H9 (cell line): ENCODE data around the gene CDX2. TPM values are rescaled to one million over a fixed set of nuclear protein-coding genes. Genes with fewer than 3 reads are reported as not detected.

Experiments
- DNase-seq: peaks from one replicate; pipeline ENCODE4 v3.0.0-alpha.2; 2017
- H2AFZ ChIP-seq: one replicate; pipeline ENCODE4 v1.6.1; 2013; ENCODE audit warnings: mild to moderate bottlenecking, low read length, control low read depth, moderate library complexity
- H2AK5ac ChIP-seq: 2 replicates; pipeline ENCODE4 v1.6.1; 2013; ENCODE audit warnings: low read length, control low read depth, mixed read lengths; ENCODE audit not compliant: insufficient read length
- H2BK120ac ChIP-seq: one replicate; pipeline ENCODE4 v1.6.1; 2013; ENCODE audit warnings: low read depth, mild to moderate bottlenecking, low read length, control low read depth, inconsistent platforms; ENCODE audit not compliant: poor library complexity, severe bottlenecking
- H2BK12ac ChIP-seq: 2 replicates; pipeline ENCODE4 v1.6.1; 2013; ENCODE audit warnings: low read length, control low read depth, mixed read lengths, low read depth; ENCODE audit not compliant: insufficient read length
- H2BK15ac ChIP-seq: 2 replicates; pipeline ENCODE4 v1.6.1; 2013; ENCODE audit warnings: low read depth, low read length, control low read depth
- H2BK20ac ChIP-seq: one replicate; pipeline ENCODE4 v1.6.1; 2013; ENCODE audit warnings: low read depth, mild to moderate bottlenecking, low read length, control low read depth, inconsistent platforms; ENCODE audit not compliant: poor library complexity, severe bottlenecking
- H2BK5ac ChIP-seq: 2 replicates; pipeline ENCODE4 v1.6.1; 2013; ENCODE audit warnings: low read length, control low read depth, mixed read lengths; ENCODE audit not compliant: insufficient read length
- H3K14ac ChIP-seq: 2 replicates; pipeline ENCODE4 v1.6.1; 2013; ENCODE audit warnings: low read length, control low read depth; ENCODE audit not compliant: insufficient read depth
- H3K18ac ChIP-seq: 2 replicates; pipeline ENCODE4 v1.6.1; 2013; ENCODE audit warnings: low read depth, mild to moderate bottlenecking, mixed read lengths, low read length, control low read depth; ENCODE audit not compliant: insufficient read length
- H3K23ac ChIP-seq: 2 replicates; pipeline ENCODE4 v1.6.1; 2013; ENCODE audit warnings: low read length, control low read depth, mixed read lengths, low read depth; ENCODE audit not compliant: insufficient read length
- H3K23me2 ChIP-seq: 2 replicates; pipeline ENCODE4 v1.6.1; 2013; ENCODE audit warnings: low read depth, mild to moderate bottlenecking, mixed read lengths, low read length, control low read depth; ENCODE audit not compliant: insufficient read length, poor library complexity, severe bottlenecking
- H3K27ac ChIP-seq: 2 replicates; pipeline ENCODE4 v1.5.1; 2013; ENCODE audit warnings: low read length, control low read depth, mixed read lengths, low read depth; ENCODE audit not compliant: insufficient read length
- H3K27me3 ChIP-seq: 2 replicates; pipeline ENCODE4 v1.6.1; 2013; ENCODE audit warnings: low read length, control low read depth, inconsistent platforms; ENCODE audit not compliant: insufficient read depth
- H3K4ac ChIP-seq: 2 replicates; pipeline ENCODE4 v1.6.1; 2013; ENCODE audit warnings: low read depth, mild to moderate bottlenecking, control low read depth, inconsistent platforms, low read length, moderate library complexity
- H3K4me1 ChIP-seq: 2 replicates; pipeline ENCODE4 v1.6.1; 2013; ENCODE audit warnings: low read length, control low read depth, inconsistent platforms; ENCODE audit not compliant: insufficient read depth
- H3K4me2 ChIP-seq: 2 replicates; pipeline ENCODE4 v1.6.1; 2013; ENCODE audit warnings: low read length, control low read depth, mixed read lengths; ENCODE audit not compliant: insufficient read length, insufficient read depth
- H3K56ac ChIP-seq: 2 replicates; pipeline ENCODE4 v1.6.1; 2013; ENCODE audit warnings: low read depth, mild to moderate bottlenecking, mixed read lengths, low read length, control low read depth; ENCODE audit not compliant: insufficient read length
- H3K79me1 ChIP-seq: 2 replicates; pipeline ENCODE4 v1.6.1; 2013; ENCODE audit warnings: low read depth, mild to moderate bottlenecking, moderate library complexity, low read length, control low read depth, inconsistent platforms; ENCODE audit not compliant: insufficient read depth, poor library complexity, severe bottlenecking
- H3K79me2 ChIP-seq: 2 replicates; pipeline ENCODE4 v1.6.1; 2013; ENCODE audit warnings: low read length, control low read depth, inconsistent platforms; ENCODE audit not compliant: insufficient read depth
- H3K9ac ChIP-seq: 2 replicates; pipeline ENCODE4 v1.6.1; 2013; ENCODE audit warnings: low read length, control low read depth, mixed read lengths; ENCODE audit not compliant: insufficient read length; ENCODE audit errors: extremely low read depth
- H3K9me3 ChIP-seq: one replicate; pipeline ENCODE4 v1.6.1; 2013; ENCODE audit warnings: low read depth, low read length, inconsistent platforms; ENCODE audit not compliant: control insufficient read depth
- H3T11ph ChIP-seq: one replicate; pipeline ENCODE4 v1.6.1; 2013; ENCODE audit warnings: mild to moderate bottlenecking, low read length, control low read depth, inconsistent platforms
- H4K20me1 ChIP-seq: one replicate; pipeline ENCODE4 v1.6.1; 2013; ENCODE audit not compliant: control insufficient read depth, insufficient read length, insufficient read depth
- H4K5ac ChIP-seq: 2 replicates; pipeline ENCODE4 v1.6.1; 2013; ENCODE audit warnings: low read depth, mild to moderate bottlenecking, mixed read lengths, low read length, control low read depth; ENCODE audit not compliant: insufficient read length
- H4K8ac ChIP-seq: replicated peaks from 2 replicates; pipeline ENCODE4 v1.6.1; 2013; ENCODE audit warnings: low read length, control low read depth, mixed read lengths, low read depth; ENCODE audit not compliant: insufficient read length
- H4K91ac ChIP-seq: 2 replicates; pipeline ENCODE4 v1.6.1; 2013; ENCODE audit warnings: low read depth, mild to moderate bottlenecking, moderate library complexity, mixed read lengths, low read length, control low read depth; ENCODE audit not compliant: insufficient read length
- H3K27ac Mint-ChIP-seq, 3 experiments: 2 replicates in 2 of 3; 3 replicates in 1 of 3; pipeline ENCODE4 v1.8.0; 2020 to 2021; ENCODE audit warnings: mixed read lengths in 3 of 3, mild to moderate bottlenecking in 1 of 3, moderate library complexity in 1 of 3
- H3K27me3 Mint-ChIP-seq: 2 replicates; pipeline ENCODE4 v1.8.0; 2021; ENCODE audit warnings: low read depth, mild to moderate bottlenecking, moderate library complexity, mixed read lengths
- H3K36me3 Mint-ChIP-seq, 3 experiments: 2 replicates in 2 of 3; 3 replicates in 1 of 3; pipeline ENCODE4 v1.8.0; 2020 to 2021; ENCODE audit warnings: low read depth in 3 of 3, mixed read lengths in 3 of 3; ENCODE audit not compliant: insufficient read depth in 1 of 3
- H3K4me1 Mint-ChIP-seq, 2 experiments: 2 replicates each; pipeline ENCODE4 v1.8.0; 2020; ENCODE audit warnings: mixed read lengths in 2 of 2
- H3K4me3 Mint-ChIP-seq, 2 experiments: 2 replicates in 1 of 2; 3 replicates in 1 of 2; pipeline ENCODE4 v1.8.0; 2020 to 2021; ENCODE audit warnings: mild to moderate bottlenecking in 2 of 2, mixed read lengths in 2 of 2, moderate library complexity in 1 of 2
- H3K9me3 Mint-ChIP-seq, 2 experiments: 2 replicates in 1 of 2; 3 replicates in 1 of 2; pipeline ENCODE4 v1.8.0; 2020; ENCODE audit warnings: mild to moderate bottlenecking in 2 of 2, mixed read lengths in 2 of 2, moderate library complexity in 1 of 2
- CTCF ChIP-seq: fragments of 200-600 bp; sonication (generic); conservative IDR thresholded peaks from 3 replicates; pipeline ENCODE4 v1.8.0; 2021; ENCODE audit warnings: antibody characterized with exemption, mild to moderate bottlenecking
- WGBS: extraction: QIAGEN DNeasy Blood & Tissue Kit; methylation state at CpG from one replicate; pipeline ENCODE4 v1.1.7; 2013; ENCODE audit warnings: missing lambda C conversion rate, low lambda C conversion rate, mixed read lengths; ENCODE audit not compliant: insufficient read length; ENCODE audit errors: extremely low coverage; 5-methylcytosine and 5-hydroxymethylcytosine counted together
- total RNA-seq: library from RNA; stranded (reverse); gene quantifications from 2 replicates; pipeline ENCODE4 v1.2.1, GENCODE V29; 2021

The CDX2 gene
- total RNA-seq, 1 experiment from 2014 or later, result not detected

GRCh38 chr13:27971236-27971645 lies 2.1 kb upstream of the CDX2 start:
- Histone ChIP-seq H2BK5ac (no peak overlapping the region), H3K23me2 (no peaks in the 10 kb centered on the region), H2BK20ac (no peak overlapping the region), H3K79me1 (no peaks in the 10 kb centered on the region), H4K8ac (no peak overlapping the region), H4K5ac (no peak overlapping the region), H3K4me1 (peaks cover 9% of the 10 kb centered on the region), H2BK120ac (no peak overlapping the region), H3K14ac (no peak overlapping the region), H3K27ac (no peak overlapping the region), H3K9me3 (no peaks in the 10 kb centered on the region), H3K18ac (no peak overlapping the region), H3K23ac (no peak overlapping the region), H4K20me1 (peaks cover 4% of the 10 kb centered on the region), H2AFZ (no peak overlapping the region), H3K27me3 (peaks cover 98% of the 10 kb centered on the region), H3K4me2 (peak overlapping the region; percentile 17), H3K79me2 (no peaks in the 10 kb centered on the region), H3K9ac (no peak overlapping the region), H2AK5ac (no peak overlapping the region), H2BK12ac (no peak overlapping the region), H4K91ac (no peak overlapping the region), H3K56ac (no peak overlapping the region), H3T11ph (no peak overlapping the region), H3K4ac (no peak overlapping the region), H2BK15ac (no peak overlapping the region)
- Mint-ChIP-seq H3K27me3 (peaks cover 100% of the 10 kb centered on the region), H3K4me3 (peak overlapping the region in 1 of 2 experiments; percentile 60; a peak in 2 of 5 replicates), H3K9me3 (peaks cover 7 to 24% of the 10 kb centered on the region in 2 experiments), H3K27ac (peak overlapping the region in 1 of 3 experiments; percentile 78; a peak in 1 of 7 replicates), H3K36me3 (no peaks in the 10 kb centered on the region), H3K4me1 (peaks cover 26 to 37% of the 10 kb centered on the region in 2 experiments)
- DNase-seq, result peak; percentile 89
- TF ChIP-seq CTCF, result no peak
- no CpG with 5 or more reads among the region's 13 CpGs for WGBS
